ENCODE data around the gene CFDP1.

Gene CFDP1

DNA sequence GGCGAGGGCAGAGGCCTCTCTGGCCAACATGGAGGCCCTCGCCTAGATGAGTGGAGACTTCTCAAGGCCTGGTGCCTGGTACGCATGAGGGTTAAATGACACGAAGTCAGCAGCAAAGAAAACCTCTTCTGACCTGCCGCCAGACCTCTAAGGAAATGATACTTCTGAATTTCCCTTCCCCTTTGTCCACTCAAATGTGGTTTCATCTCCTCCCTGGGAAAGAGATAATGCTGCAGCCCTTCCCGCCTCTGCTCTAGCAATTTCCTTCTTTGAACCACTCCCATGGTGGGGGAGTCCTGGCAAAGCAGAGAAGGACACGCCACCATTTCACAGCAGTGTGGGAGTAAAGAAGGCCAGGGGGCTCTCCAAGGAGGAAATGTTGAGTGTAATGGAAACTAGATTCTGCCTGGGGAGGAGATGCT is 116.2 kb downstream of the CFDP1 start:
- DNase-seq, result no peak

DNA sequence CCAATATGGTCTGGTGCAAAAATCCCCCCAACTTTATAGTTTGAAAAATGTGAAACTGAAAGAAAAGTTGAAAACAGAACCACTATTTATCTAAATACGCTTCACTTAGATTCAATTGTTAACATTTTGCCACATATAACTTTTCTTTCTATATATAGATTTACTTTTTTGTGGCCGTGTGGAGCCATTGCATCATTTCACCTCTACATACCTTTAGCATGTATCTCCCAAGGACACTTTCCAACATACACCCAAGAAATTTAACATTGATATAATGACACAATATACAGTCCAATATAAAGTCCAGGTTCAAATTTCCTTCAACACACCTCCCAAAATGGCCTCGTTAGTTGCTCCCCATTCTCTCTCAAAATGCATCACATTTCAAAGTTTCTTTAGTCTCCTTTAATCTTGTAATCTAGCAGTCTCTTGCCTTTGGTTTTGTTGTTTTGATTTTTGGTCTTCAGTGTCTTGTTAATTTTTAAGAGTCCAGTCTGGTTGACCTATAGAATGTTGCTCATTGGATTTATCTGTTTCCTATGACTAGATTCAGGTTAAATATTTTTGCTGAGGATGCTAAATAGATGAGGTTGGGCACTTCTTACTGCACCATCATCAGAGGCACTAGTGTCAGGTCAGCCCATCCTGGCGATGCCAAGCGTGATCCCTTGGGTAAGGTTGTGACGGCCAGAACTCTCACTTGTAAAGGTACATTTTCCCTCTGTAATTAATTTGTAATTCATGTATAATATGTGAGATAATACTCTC is 117.6 kb downstream of the CFDP1 start:
- DNase-seq, result no peak

- DNase-seq, result no peak
Observed at GRCh38 chr16:75312875-75313274, 120.4 kb downstream of the CFDP1 start.

GRCh38 chr16:75311383-75311938 is 121.8 kb downstream of the CFDP1 start:
- DNase-seq, result no peak

GRCh38 chr16:75310541-75310940 is 122.8 kb downstream of the CFDP1 start:
- no peak for DNase-seq

DNA sequence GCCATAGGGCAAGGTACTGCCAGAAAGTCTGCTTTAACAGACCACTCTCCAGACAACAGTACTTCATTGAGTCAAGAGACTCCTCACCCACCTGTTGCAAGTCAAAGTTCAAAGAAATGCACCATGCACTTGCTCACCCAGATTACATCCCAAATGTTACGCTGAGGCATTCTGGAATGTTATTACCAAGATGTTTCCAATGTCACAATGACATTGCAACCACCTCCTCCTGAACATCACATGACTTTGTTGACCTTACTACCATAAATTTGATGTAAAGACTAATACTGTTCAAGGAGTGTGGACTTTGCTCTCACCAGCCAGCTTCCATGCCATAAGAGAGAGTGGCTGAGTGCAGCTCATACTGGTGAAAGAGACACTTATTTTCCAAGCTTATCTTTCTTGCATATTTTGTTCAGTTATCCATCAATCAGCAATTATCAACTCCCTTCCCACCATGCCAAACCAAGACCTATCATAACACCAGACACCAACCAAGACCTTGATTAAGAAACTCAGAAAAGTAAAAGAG is 123.3 kb downstream of the CFDP1 start:
- no peak for DNase-seq

DNA sequence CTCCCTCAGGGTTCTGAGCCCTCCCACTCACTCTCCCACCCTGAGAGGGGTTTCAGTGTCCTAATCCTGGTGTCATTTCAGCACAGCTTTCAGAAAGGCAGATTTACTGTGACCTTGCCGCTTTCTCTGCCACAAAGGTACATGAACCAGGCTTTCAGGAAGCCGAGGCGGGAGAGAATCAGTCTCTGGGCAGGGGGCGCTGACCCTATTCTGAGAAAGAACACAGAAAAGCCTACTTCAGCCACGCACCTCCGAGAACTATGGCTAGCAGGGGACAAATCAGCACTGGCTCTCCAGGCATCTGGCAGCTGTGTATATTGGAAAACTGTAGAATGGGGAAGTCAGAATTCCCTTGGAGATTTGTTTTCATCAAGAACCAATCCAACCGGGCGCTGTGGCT is 124.1 kb downstream of the CFDP1 start:
- DNase-seq, result no peak

GRCh38 chr16:75308011-75308410 is 125.3 kb downstream of the CFDP1 start:
- no peak for DNase-seq

DNA sequence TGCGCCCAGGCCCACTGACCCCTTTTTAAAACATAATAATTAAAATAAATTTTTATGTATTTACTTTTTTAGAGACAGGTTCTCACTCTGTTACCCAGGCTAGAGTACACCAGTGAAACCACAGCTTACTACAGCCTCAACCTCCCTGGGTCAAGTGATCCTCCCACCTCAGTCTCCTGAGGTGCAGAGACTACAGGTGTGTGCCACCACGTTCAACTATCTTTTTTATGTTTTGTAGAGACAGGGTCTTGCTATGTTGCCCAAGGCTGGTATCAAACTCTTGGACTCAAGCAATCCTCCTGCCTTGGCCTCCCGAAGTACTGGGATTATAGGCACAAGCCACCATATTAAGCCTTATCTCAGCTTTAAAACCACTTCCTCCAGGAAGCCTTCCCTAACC is 125.8 kb downstream of the CFDP1 start:
- DNase-seq, result no peak

DNA sequence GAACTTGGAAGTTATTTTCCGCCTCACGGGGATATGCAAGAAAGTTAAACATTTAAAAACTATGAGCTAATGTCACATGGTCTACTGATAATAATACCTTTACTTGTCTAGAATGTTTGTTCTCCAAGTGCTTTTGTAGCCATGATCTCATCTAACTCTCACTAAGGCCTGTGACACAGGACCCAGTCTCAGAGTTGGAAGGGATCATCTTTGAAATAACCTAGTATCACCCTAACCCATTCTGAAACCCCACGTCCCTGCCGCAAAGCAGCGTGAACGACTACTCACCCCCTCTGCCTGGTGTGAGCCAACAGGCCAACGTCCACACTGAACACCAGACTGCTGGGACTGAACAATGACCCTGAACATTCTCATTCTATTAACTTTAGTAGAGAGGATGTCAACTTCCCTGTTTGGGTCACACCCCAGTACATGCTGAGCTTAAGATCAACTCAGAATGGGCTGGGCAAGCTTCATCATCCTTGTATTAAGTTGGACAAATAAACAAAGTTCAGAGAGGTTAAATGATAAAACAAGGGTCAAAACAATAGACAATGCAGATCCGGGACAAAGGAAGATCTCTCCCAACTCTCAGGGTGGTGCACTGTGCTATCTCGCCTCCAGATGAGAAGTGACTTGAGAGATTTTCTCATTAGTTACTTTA is 127.1 kb downstream of the CFDP1 start:
- no peak for DNase-seq

DNA sequence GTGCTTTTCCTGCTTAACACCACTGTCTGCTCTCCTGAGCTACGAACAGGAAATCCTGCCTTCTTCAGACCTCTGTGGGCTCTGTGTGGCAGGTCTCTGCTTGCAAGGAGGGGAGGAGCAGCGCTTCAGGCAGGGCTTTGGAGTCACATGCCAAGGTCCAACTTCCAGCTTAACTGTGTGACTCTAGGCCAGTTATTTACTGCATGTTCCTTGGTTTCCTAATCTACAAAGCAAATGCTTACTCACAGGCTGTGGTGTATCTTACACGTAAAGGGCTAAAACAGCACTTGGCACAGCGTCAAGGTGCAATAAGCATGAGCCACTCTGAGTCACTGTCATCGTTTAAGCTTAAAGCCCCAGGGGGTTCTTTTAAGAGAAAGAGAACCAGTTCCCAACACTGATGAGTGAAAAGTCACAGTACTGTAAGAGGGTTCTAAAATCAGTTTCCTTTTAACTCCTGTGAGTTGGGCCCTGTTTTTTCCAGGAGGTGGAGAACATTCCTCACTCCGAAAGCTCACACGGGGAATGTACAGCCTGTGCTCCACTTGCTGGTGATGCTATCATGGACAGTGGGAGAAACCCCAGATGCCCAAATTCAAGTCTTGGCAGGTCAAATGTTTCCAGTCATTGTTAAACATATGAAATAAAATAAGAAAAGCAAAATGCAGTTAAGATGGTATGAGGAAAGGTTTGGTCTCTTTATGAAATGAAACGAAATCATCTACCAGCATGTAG is 127.8 kb downstream of the CFDP1 start:
- no peak for DNase-seq

DNA sequence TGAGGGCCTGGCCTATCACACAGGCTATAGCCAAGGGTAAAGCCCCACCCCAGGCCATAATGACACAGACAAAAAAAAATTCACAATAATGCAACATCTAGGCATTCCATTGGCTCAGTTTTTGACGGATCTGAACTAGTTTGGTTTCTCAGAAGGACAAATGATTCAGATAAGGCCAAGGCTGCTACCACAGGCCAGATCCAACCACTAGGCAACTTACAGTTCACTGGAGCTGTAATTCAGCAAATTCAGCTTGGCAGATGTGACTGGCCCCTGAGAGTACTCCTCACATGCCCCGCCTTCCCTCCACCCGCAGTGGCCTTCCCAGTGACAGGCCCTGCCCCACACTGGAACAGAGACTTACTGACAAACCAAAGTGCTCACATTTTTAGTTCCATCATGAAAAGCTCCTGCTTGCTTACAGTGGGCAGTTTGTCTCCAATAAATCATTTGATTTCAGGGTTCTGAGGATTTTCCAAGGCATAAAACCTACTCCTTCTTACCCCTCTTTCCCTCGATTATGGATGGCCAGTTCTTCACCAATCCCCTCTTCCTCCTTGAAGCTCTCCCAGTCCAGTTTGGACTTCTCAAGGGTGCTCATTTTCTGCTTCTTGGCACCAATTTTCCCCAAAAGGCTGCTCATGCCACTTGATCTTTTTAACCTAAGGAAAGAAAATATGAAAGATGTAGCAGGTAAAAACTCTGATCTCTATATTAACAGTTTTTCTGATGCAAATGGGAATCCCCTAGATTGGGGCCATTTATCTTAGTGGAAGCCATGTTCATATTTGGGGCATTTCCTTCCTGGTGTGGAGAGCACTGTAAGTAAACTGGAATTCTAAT is 128.6 kb downstream of the CFDP1 start:
- no peak for DNase-seq

DNA sequence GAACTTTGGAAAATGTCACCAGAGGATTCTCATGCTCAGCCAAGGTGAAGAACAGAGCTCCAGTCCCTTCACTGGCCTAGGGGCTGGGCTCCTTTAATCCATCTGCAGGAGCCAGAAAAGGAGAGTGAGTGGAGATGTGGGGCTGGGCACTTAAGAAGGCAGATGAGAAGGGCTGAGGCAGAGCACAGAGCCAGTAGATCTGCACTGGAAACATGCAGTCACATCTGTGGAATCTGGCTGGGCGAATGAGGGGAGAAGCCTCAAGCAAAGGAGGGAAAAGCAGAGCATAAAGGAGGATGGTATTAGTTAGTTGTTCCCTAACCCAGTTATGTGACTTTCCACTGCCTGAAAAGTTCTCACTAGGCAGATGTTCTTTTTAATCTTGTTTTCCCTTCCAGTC is 131.5 kb downstream of the CFDP1 start:
- no peak for DNase-seq

DNA sequence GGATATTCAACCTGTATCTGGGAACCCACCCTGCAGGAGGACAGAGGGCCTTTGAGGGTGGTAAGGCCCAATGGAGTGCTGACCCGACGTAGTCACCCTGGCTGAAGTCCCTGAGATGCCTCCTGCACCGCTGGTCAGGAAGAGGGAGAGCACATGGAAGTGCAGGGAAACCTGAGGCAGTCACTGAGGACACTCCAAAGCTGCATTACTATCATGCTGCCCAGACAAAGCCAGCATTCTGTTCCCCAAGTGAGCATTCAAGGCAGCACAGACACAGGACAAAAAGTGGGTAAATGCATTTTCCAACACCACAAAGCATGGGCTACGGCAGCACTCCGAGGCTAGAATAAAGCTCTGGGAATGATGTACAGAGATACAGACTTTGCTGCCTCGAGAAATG is 135.0 kb downstream of the CFDP1 start:
- no peak for DNase-seq

- DNase-seq, result no peak
Observed at GRCh38 chr16:75296606-75297005, 136.7 kb downstream of the CFDP1 start.

- DNase-seq, result no peak
Observed at GRCh38 chr16:75294773-75295459, 138.4 kb downstream of the CFDP1 start.

DNA sequence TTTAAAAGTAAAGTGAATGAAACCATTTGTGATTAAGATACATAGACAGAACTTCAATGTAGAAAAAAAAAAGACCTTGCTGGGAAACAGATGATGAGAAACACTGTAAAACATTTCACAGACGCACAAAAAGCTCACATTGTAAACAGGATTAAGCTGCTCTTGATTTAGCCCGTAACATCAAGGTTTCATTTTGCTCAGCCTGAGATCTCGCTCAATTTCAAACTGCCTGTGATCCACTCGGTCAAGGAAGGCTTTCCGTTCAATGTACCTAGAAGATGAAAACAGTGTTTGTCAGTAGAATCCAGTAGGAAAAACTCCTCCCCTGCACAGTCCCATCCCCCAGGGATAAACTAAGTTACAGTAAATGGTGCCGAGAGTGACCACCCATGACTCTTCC is 139.5 kb downstream of the CFDP1 start:
- no peak for DNase-seq

- DNase-seq, result no peak
Observed at GRCh38 chr16:75293173-75293572, 140.1 kb downstream of the CFDP1 start.

DNA sequence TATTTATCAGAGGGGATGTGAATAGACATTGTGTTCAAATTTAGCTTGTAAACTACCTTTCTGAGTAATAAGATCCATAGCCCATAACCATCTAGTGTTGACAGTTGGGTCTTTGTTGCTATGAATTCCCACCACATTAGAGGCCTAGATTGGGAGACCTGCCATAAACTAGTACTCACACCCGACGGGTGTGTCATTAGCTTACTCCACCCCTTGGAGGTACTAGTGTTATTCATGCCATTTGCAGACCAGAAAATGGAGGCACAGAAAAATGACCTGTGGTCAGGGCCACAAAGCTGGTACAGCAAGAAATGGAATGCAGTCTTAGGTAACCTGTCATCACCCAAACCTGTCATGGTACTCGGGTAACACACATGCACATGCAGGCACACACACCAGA is 140.6 kb downstream of the CFDP1 start:
- DNase-seq, result no peak

DNA sequence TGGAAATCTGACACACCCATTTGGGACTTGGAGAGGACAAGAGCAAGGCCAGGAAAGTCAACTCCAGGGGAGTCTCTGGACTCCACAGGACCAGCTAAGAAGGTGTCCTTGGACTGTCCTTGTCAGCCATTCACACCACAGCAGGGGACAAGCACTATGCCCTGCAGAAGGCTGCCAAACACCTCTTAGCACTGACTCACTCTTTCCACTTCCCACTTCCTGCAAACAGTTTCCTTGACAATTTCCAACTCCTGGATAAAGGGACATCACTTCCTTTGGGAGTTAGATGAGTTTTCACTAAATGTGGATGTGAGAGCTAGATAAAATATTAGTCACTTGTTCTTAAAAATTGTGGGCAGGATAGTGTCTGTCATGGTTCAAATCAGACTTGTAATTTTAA is 144.1 kb downstream of the CFDP1 start:
- no peak for DNase-seq

DNA sequence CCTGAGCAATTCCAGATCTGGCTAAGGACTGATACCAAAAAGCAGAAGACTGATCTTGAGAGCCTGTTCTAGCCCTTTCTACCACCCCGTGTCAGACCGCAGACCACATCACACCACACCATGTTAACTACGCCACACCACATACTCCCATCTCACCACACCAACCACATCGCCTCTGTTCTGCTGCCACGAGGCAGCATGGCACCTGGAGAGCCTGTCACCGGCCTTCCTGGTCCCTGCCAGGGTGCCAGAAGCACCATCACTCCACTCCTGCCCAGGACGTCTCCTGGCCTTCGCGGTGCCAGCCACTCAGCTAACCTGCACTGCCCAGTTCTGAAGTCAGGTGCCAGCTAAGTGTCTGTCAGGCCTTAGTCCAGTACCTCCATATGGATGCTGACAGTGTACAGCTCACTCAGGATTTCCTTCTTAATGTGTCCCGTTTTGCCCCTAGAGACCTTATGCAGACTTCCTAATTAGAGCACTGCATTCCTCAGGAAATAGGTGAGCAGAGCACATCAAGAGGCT is 144.6 kb downstream of the CFDP1 start:
- no peak for DNase-seq

- no peak for DNase-seq
Observed at GRCh38 chr16:75288181-75288580, 145.1 kb downstream of the CFDP1 start.

Measured in NCI-H748 treated with DMSO at 0.1 percent for 48 hours (cell line).